HEK293 (cell line): Measurements from ENCODE around the gene CNN2.
A peak's percentile ranks its signal among the peaks of the same experiment; 100 is the strongest.

Experiments used
- CTCF ChIA-PET: fragments of 350-600 bp; formaldehyde crosslinking; extraction: SDS; loops from one replicate; lab custom pipeline; 2021; ENCODE audit warnings: antibody characterized with exemption; lab: Yijun Ruan, JAX
- POLR2A ChIA-PET: fragments of 300-600 bp; formaldehyde crosslinking; extraction: SDS; loops from one replicate; lab custom pipeline; 2020; ENCODE audit warnings: antibody characterized with exemption, inconsistent platforms; lab: Yijun Ruan, JAX
- H3K27ac ChIP-seq: fragments of 200-500 bp; sonication (Bioruptor generic); 2 replicates; pipeline ENCODE4 v1.5.1; 2014; ENCODE audit warnings: low read depth, low read length, control low read depth, inconsistent platforms; ENCODE audit errors: extremely low read depth
- H3K36me3 ChIP-seq, 2 experiments: fragments of 200-500 bp in 1 of 2; sonication (Bioruptor generic) in 1 of 2; 1 replicate in 1 of 2; 2 replicates in 1 of 2; pipeline ENCODE4 v1.5.1; 2014 to 2017; ENCODE audit warnings: inconsistent platforms in 2 of 2, low read length in 2 of 2; ENCODE audit not compliant: control insufficient read depth in 2 of 2, insufficient read depth in 1 of 2
- H3K4me1 ChIP-seq: fragments of 200-500 bp; sonication (Bioruptor generic); 2 replicates; pipeline ENCODE4 v1.5.1; 2014; ENCODE audit warnings: mild to moderate bottlenecking, low read length, inconsistent platforms; ENCODE audit not compliant: control insufficient read depth, insufficient read depth
- H3K4me3 ChIP-seq: 2 replicates; pipeline ENCODE4 v1.5.1; 2011; ENCODE audit warnings: low read depth, mild to moderate bottlenecking, control low read depth, low read length, moderate library complexity
- H3K9me3 ChIP-seq: fragments of 200-500 bp; sonication (Bioruptor generic); 2 replicates; pipeline ENCODE4 v1.5.1; 2014; ENCODE audit warnings: low read depth, low read length, inconsistent platforms; ENCODE audit not compliant: control insufficient read depth, insufficient read depth
- AEBP2 ChIP-seq: fragments of 450-650 bp; formaldehyde crosslinking; IDR thresholded peaks from 2 replicates; pipeline ENCODE4 v1.5.1; 2016; ENCODE audit warnings: missing biosample characterization, missing genetic modification characterization, borderline replicate concordance
- BCL11A ChIP-seq: fragments of 450-650 bp; formaldehyde crosslinking; IDR thresholded peaks from 2 replicates; pipeline ENCODE4 v1.5.1; 2016; ENCODE audit warnings: low read depth, missing biosample characterization, missing genetic modification characterization
- GLIS2 ChIP-seq: fragments of 450-650 bp; formaldehyde crosslinking; IDR thresholded peaks from 2 replicates; pipeline ENCODE4 v1.5.1; 2016; ENCODE audit warnings: missing biosample characterization, missing genetic modification characterization
- HIC1 ChIP-seq: fragments of 450-650 bp; formaldehyde crosslinking; IDR thresholded peaks from 2 replicates; pipeline ENCODE4 v1.5.1; 2016; ENCODE audit warnings: missing biosample characterization, missing genetic modification characterization
- KLF17 ChIP-seq: fragments of 450-650 bp; formaldehyde crosslinking; IDR thresholded peaks from 2 replicates; pipeline ENCODE4 v1.5.1; 2016; ENCODE audit warnings: missing biosample characterization, missing genetic modification characterization
- KLF8 ChIP-seq: fragments of 450-650 bp; formaldehyde crosslinking; IDR thresholded peaks from 2 replicates; pipeline ENCODE4 v1.5.1; 2016; ENCODE audit warnings: missing biosample characterization, missing genetic modification characterization
- SP2 ChIP-seq: fragments of 450-650 bp; formaldehyde crosslinking; IDR thresholded peaks from 2 replicates; pipeline ENCODE4 v1.5.1; 2016; ENCODE audit warnings: missing biosample characterization, missing genetic modification characterization
- SP3 ChIP-seq: fragments of 450-650 bp; formaldehyde crosslinking; IDR thresholded peaks from 2 replicates; pipeline ENCODE4 v1.5.1; 2016; ENCODE audit warnings: missing biosample characterization, missing genetic modification characterization
- TRIM28 ChIP-seq: IDR thresholded peaks from 2 replicates; pipeline ENCODE4 v1.6.1; 2011; ENCODE audit warnings: low read length, control low read depth, borderline replicate concordance
- ZBTB26 ChIP-seq: fragments of 450-650 bp; formaldehyde crosslinking; optimal IDR thresholded peaks from 2 replicates; pipeline ENCODE3; 2016; ENCODE audit warnings: missing biosample characterization, mild to moderate bottlenecking, missing genetic modification characterization
- ZFP3 ChIP-seq: fragments of 450-650 bp; formaldehyde crosslinking; IDR thresholded peaks from 2 replicates; pipeline ENCODE4 v1.5.1; 2016; ENCODE audit warnings: low read depth, missing biosample characterization, missing genetic modification characterization
- ZNF121 ChIP-seq: fragments of 450-650 bp; formaldehyde crosslinking; IDR thresholded peaks from 2 replicates; pipeline ENCODE4 v1.5.1; 2016; ENCODE audit warnings: missing biosample characterization, missing genetic modification characterization
- ZNF133 ChIP-seq: fragments of 450-650 bp; formaldehyde crosslinking; IDR thresholded peaks from 2 replicates; pipeline ENCODE4 v1.5.1; 2016; ENCODE audit warnings: missing biosample characterization, missing genetic modification characterization
- ZNF19 ChIP-seq: fragments of 450-650 bp; formaldehyde crosslinking; IDR thresholded peaks from 2 replicates; pipeline ENCODE4; 2016; ENCODE audit warnings: missing biosample characterization, missing genetic modification characterization, low read depth
- ZNF221 ChIP-seq: fragments of 450-650 bp; formaldehyde crosslinking; IDR thresholded peaks from 2 replicates; pipeline ENCODE4 v1.5.1; 2017; ENCODE audit warnings: missing biosample characterization, missing genetic modification characterization, borderline replicate concordance
- ZNF24 ChIP-seq: fragments of 450-650 bp; formaldehyde crosslinking; IDR thresholded peaks from 2 replicates; pipeline ENCODE4 v1.5.1; 2016; ENCODE audit warnings: missing biosample characterization, missing genetic modification characterization
- ZNF292 ChIP-seq: fragments of 450-650 bp; formaldehyde crosslinking; IDR thresholded peaks from 2 replicates; pipeline ENCODE4 v1.5.1; 2016; ENCODE audit warnings: low read depth, missing biosample characterization, missing genetic modification characterization, borderline replicate concordance
- ZNF362 ChIP-seq: fragments of 450-650 bp; formaldehyde crosslinking; IDR thresholded peaks from 2 replicates; pipeline ENCODE4 v1.5.1; 2016; ENCODE audit warnings: missing biosample characterization, missing genetic modification characterization
- ZNF610 ChIP-seq: fragments of 450-650 bp; formaldehyde crosslinking; IDR thresholded peaks from 2 replicates; pipeline ENCODE4 v1.5.1; 2016; ENCODE audit warnings: missing biosample characterization, missing genetic modification characterization, borderline replicate concordance
- ZNF704 ChIP-seq: fragments of 450-650 bp; formaldehyde crosslinking; IDR thresholded peaks from 2 replicates; pipeline ENCODE4 v1.5.1; 2016; ENCODE audit warnings: missing biosample characterization, missing genetic modification characterization
- ZNF768 ChIP-seq: fragments of 450-650 bp; formaldehyde crosslinking; IDR thresholded peaks from 2 replicates; pipeline ENCODE4 v1.5.1; 2018; ENCODE audit warnings: missing biosample characterization, mild to moderate bottlenecking, missing genetic modification characterization
- ZNF785 ChIP-seq: fragments of 450-650 bp; formaldehyde crosslinking; IDR thresholded peaks from 2 replicates; pipeline ENCODE4 v1.5.1; 2016; ENCODE audit warnings: missing biosample characterization, missing genetic modification characterization
- ZNF791 ChIP-seq: fragments of 450-650 bp; formaldehyde crosslinking; IDR thresholded peaks from 2 replicates; pipeline ENCODE4 v1.5.1; 2016; ENCODE audit warnings: missing biosample characterization, missing genetic modification characterization
- ZNF837 ChIP-seq: fragments of 450-650 bp; formaldehyde crosslinking; IDR thresholded peaks from 2 replicates; pipeline ENCODE4 v1.5.1; 2016; ENCODE audit warnings: missing biosample characterization, missing genetic modification characterization

CNN2 gene

GRCh38 chr19:1045247-1045603 is 18.8 kb downstream of the CNN2 start:
- no peak overlapping the region for H3K27ac ChIP-seq
- no peak overlapping the region for H3K4me3 ChIP-seq

More at GRCh38 chr19:1045247-1045603, 18.8 kb downstream of the CNN2 start:
- CTCF ChIA-PET: no interaction called here
- TF ChIP-seq KLF8 (tag by site-specific recombination): peak; percentile 49; the same call in 1 of the 2 replicates
- no peak for TF ChIP-seq BCL11A (tag by site-specific recombination)
- no peak for TF ChIP-seq ZNF791 (tag by site-specific recombination)
- no peak for TF ChIP-seq ZNF704 (tag by site-specific recombination)
- no peak for TF ChIP-seq ZNF785
- no peak for TF ChIP-seq ZFP3
- TF ChIP-seq ZNF121 (tag by site-specific recombination): no peak
- TF ChIP-seq ZNF24: no peak
- no peak for TF ChIP-seq ZNF837
- no peak for TF ChIP-seq ZNF610
- no peak for TF ChIP-seq GLIS2
- no peak for TF ChIP-seq ZNF362
- TF ChIP-seq AEBP2 (tag by site-specific recombination): no peak
- no peak for TF ChIP-seq ZNF292 (tag by site-specific recombination)
- TF ChIP-seq ZNF133: no peak
- TF ChIP-seq ZBTB26: no peak
- no peak for TF ChIP-seq ZNF768 (tag by site-specific recombination)
- 0 out of 2 replicates have a peak, but pooled peaks have one; percentile 26 for TF ChIP-seq SP3 (tag by site-specific recombination)
- TF ChIP-seq HIC1: no peak
- TF ChIP-seq KLF17 (tag by site-specific recombination): no peak
- no peak for TF ChIP-seq ZNF221 (tag by site-specific recombination)
- TF ChIP-seq ZNF19 (tag by site-specific recombination): no peak
- no peak for TF ChIP-seq TRIM28
- peak; percentile 69 for TF ChIP-seq SP2 (tag by site-specific recombination)
- TF ChIP-seq, all 188 proteins: peak for 3
- H3K9me3 ChIP-seq: no peaks in the 10 kb centered on the region
- peaks cover 0 to 22% of the 10 kb centered on the region in 2 experiments; a peak in 2 of 3 replicates for H3K36me3 ChIP-seq
- no peaks in the 10 kb centered on the region; the same call in 1 of the 2 replicates for H3K4me1 ChIP-seq
- POLR2A ChIA-PET: no interaction called here
